GM21447 (cell line): ENCODE results near the gene HNRNPCL2.
"Not testable (repeated sequence)": the region's sequence is repeated elsewhere in the genome, so short reads cannot be mapped to it uniquely, and the experiment has no call there.

ENCODE experiments used
- ATAC-seq: cut with Tn5 transposase; IDR thresholded peaks from one replicate; pipeline ENCODE4 v1.9.1; 2021; ENCODE audit not compliant: unreplicated experiment

The HNRNPCL2 gene

GRCh38 chr1:13116754-13117153 is at the start of gene HNRNPCL2:
Gene HNRNPCL2 (minus strand): TSS chr1:13116854. CDS start chr1:13116400, 454 bp downstream.
- ATAC-seq: not testable (repeated sequence)

- not testable (repeated sequence) for ATAC-seq
Measured at GRCh38 chr1:13165531-13165930, 48.9 kb upstream of the HNRNPCL2 start, which contains the start of gene HNRNPCL4. Gene HNRNPCL4 (minus strand): TSS chr1:13165631. CDS start chr1:13165467, 164 bp downstream.

- not testable (repeated sequence) for ATAC-seq
Measured at GRCh38 chr1:13155909-13156308, 39.3 kb upstream of the HNRNPCL2 start, which contains the start of gene PRAMEF26. Gene PRAMEF26 (minus strand): TSS chr1:13156009. CDS start chr1:13153095, 2,914 bp downstream.

- not testable (repeated sequence) for ATAC-seq
Measured at GRCh38 chr1:13070474-13070873, 46.2 kb downstream of the HNRNPCL2 start, which contains the start of gene PRAMEF25. Gene PRAMEF25 (plus strand): TSS chr1:13070774. CDS start chr1:13073694, 2,920 bp downstream.
